ENCODE results near the gene PWWP2B.

The PWWP2B gene

GRCh38 chr10:132397036-132397541, at the start of gene PWWP2B:
TSS of gene PWWP2B (plus strand) at chr10:132397200. CDS start at chr10:132397227, 27 bp downstream.
- no peak for DNase-seq

DNA sequence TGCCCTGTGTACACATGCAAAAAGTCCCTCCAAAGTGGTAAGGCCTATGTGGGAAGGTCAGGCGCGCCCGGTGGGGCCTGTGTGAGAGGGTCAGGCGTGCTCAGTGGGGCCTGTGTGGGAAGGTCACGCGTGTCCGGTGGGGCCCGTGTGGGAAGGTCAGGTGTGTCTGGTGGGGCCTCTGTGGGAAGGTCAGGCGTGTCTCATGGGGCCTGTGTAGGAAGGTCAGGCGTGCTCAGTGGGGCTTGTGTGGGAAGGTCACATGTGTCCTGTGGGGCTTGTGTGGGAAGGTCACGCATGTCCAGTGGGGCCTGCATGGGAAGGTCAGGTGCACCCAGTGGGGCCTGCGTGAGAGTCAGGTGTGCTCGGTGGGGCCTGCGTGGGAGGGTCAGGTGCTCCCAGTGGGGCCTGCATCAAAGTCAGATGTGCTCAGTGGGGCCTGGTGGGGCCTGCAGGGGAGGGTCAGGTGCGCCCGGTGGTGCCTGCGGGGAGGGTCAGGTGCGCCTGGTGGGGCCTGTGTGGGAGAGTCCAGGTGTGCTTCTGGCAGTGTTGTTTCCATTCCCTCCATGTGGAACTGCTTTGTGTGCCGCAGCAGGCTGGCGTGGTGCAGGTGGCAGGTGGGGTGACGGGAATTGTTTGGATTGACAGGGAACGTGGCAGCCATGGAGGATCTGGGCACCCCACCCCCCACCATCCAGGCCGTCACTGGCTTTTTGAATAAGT, 49.6 kb upstream of the PWWP2B start:
- no peak for DNase-seq

GRCh38 chr10:132347931-132348267, 49.1 kb upstream of the PWWP2B start:
- DNase-seq, result no peak

DNA sequence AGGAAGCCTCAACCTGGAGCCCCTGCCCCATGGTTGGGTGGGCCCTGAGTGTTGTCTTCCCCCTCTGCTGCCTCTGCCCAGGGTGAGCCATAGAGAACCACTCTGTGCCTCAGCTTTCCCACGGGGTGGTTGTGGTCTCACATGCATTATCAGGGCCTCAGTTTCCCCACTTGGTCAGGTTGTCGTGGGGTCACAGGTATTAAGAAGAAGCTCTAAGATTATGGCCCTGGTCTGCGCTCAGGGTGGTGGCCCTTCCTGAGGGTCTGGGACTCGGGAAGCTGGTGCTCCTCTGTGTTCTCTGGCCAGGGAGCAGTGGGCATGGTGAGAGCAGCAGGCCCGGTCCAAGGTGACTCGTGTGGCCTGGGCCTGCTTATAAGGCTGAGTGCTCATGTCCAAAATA, 47.2 kb upstream of the PWWP2B start:
- no peak for DNase-seq

DNA sequence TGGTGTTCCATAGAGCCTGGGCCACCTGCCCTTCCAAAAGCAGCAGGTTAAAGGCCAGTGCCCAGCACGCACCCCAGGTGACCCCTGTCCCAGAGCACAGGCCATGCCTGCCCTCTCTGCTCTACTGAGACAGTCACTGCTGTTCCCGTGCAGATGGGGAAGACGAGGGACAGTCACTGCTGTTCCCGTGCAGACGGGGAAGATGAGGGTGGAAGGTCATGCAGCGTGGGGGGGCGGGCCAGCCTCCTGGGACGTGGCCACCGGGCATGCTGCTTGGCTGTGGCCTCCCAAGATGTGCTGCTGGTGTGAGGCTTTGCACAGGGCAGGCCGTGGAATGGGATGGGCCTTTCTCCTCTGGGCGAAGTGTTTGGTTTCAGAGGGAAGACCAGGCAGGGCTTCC, 46.6 kb upstream of the PWWP2B start:
- DNase-seq, result no peak

- DNase-seq, result no peak
Measured at GRCh38 chr10:132350946-132351345, 46.1 kb upstream of the PWWP2B start.

DNA sequence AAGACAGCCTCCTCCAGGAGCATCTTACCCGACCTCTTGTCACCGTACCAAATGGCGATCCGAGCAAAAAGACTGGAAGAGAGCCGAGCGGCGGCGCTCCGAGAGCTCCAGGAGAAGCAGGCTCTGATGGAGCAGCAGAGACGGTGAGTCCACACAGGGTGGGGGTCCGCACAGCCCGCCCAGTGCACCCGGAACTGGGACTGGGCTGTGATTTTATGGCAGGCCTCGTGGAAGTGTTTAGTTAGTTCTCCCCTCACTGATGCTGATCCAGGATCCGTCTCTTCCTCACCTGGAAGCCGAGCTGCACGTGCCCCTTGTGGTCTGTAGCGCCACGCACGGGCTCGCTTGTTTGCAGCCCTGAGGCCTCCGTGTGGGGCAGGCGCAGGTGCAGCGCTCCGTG, 45.4 kb upstream of the PWWP2B start:
- no peak for DNase-seq

DNA sequence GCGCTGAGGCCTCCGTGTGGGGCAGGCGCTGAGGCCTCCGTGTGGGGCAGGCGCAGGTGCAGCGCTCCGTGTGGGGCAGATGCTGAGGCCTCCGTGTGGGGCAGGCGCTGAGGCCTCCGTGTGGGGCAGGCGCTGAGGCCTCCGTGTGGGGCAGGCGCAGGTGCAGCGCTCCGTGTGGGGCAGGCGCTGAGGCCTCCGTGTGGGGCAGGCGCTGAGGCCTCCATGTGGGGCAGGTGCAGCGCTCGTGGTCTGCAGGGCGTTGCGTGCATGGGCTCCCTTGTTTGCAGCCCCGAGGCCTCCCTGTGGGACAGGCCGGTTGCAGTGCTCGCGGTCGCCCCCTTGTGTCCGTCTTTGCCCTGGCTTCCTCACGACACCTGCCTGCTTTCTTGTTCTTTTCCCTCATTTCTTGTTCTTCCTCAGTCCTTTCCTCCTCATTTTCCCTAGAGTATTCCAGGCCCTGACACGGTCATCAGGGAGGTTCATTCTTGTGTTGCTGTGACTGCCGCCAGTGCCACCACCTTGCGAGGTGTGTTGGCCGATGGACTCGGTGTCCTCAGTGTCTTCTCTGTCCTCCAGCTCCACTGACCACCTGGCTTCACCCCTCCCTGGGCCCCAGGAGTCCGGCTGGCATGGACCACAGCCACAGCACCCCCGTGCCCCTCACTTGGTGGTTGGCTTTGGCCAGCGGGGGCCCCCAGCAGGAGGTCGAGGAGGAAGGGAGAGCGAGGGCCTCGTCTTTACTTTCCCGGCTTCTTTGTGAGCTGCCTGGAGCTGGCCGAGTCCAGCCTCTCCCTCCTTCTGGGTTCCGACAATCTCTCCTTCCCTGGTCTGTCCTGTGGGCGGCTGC, 44.3 kb upstream of the PWWP2B start:
- DNase-seq, result peak; percentile 6

DNA sequence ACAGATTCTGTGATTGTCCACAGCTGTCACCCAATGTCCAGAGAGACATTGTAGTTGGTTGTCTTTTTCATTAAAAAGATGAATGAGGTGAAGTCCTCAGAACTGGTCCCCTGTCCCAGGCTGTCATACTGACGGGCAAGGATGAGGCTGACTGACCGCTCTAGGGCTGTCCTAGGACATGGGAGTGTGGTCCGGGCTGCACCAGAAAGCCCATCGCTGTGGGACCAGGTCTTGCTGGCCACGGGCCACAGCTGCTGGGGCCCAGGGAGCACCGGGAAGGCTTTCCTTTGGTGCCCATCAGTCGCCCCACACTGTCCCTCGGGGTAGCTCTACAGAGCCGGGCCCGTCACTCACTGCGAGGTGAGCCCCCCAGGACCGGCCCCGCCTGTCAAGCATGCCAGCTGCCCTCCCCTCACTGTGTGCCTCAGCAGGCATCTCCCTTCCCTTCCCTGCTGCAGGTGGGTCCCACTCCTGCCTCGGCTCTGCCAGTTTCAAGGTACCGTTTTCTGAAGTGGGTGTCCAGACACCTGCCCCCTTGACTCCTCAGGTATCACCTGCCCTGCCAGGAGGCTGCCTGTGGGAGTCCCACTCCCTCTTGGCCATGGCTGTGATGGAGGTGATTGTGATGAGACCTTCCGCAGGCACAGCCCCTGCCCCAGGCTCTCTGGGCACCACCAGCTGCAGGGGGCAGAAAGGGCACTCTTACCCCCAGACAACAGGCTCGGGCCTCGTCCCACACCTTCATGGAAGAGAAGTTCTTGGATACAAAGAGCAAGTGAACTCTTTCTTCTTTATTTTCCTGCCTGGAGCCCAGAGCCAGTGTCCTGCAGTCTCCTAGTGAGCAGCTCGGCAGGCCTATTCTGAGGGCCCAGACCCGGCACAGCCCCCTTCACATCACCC, 43.3 kb upstream of the PWWP2B start:
- DNase-seq, result no peak

GRCh38 chr10:132354356-132355094, 42.5 kb upstream of the PWWP2B start:
- DNase-seq, result no peak

DNA sequence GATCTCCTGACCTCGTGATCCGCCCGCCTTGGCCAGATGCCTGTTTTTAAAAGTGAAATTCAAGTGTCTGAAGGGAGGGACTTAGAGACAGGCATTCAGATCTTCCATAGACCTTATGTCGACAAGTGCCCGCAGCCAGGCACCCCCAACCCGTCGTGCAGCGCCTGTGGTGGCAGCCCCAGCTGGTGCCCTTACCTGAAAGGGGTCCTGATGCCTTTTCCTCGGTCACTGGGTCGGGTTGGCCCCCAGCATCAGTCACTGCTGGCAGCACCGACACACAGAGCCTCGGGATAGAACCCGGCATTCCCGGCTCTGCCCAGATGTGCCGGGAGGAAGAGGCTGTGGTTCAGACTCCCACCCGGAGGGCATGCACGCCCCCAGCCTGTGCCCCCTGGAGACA, 41.7 kb upstream of the PWWP2B start:
- no peak for DNase-seq

- DNase-seq, result no peak
Measured at GRCh38 chr10:132355754-132356153, 41.2 kb upstream of the PWWP2B start.

DNA sequence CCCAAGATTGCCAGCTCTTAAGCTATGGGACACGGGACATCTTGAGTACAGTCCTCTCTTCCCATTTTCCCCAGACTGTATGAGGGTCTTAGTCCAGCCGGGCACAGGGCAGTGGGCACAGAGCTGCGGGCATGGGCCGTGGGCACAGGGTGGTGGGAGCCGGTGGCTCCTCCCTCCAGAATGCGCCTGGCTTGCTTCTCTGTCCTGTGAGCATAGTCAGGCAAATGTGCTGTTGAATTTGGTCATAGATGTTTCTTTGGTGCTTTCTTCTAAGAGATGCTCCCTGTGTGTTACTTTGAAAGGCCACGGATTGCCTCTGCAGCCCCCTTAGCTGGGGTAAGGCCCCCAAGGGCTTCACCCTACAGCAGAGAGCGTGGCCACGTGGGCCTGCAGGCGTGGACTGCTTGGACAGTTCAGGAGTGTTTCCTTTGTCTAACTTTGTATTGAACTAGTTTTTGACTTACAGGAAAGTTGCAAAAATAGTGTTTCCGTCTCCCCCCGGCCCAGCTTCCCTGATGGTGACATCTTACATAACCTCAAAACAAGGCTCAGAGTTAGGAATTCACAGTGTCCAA, 40.3 kb upstream of the PWWP2B start:
- DNase-seq, result no peak

- no peak for DNase-seq
Measured at GRCh38 chr10:132357286-132358058, 39.5 kb upstream of the PWWP2B start.

GRCh38 chr10:132359305-132360040, 37.5 kb upstream of the PWWP2B start:
- DNase-seq, result no peak

- DNase-seq, result no peak
Measured at GRCh38 chr10:132360766-132361447, 36.1 kb upstream of the PWWP2B start.

- no peak for DNase-seq
Measured at GRCh38 chr10:132361581-132362101, 35.4 kb upstream of the PWWP2B start.

- no peak for DNase-seq
Measured at GRCh38 chr10:132362151-132362611, 34.8 kb upstream of the PWWP2B start.

DNA sequence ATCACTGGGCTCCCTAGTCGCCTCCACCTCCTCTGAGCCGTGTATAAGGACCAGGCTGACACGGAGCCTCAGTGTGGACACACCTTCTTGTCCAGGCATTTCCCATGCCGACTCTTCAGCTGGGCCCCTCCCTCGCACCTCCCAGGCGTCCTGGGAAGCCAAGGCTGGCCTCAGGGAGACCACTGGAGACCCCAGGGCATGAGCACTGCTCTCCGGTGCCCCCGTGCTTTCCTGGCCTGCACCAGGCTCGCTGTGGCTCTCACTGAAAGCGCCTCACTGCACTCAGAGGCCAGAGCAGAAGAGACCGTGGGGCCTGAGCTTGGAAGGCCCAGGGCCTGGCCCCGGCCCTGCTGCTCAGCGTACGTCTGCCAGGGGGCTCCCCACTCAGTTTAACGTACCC, 33.6 kb upstream of the PWWP2B start:
- DNase-seq, result no peak

All from NCI-H510A treated with DMSO at 0.1 percent for 48 hours (cell line).